Right cardiac atrium (tissue), 5 donors: ENCODE data around the gene CYP26B1. TPM values are rescaled to one million over a fixed set of nuclear protein-coding genes. Genes with fewer than 3 reads are reported as not detected.

Experiments
- ATAC-seq, 2 donors: fragments of 200-7000 bp; cut with Tn5 transposase; one replicate each; pipeline versions ENCODE4 v1.8.0 to v1.9.1; 2020; ENCODE audit warnings: moderate library complexity in 2 of 2, mild to moderate bottlenecking in 1 of 2
- DNase-seq, 3 donors: peaks; one replicate each; pipeline ENCODE4 v3.0.0-alpha.2; 2020
- H3K27ac ChIP-seq: one replicate; pipeline ENCODE4 v1.5.1; 2013; ENCODE audit warnings: mild to moderate bottlenecking, low read length, control low read depth, moderate library complexity
- H3K27me3 ChIP-seq: one replicate; pipeline ENCODE4 v1.6.1; 2013; ENCODE audit not compliant: control insufficient read depth, insufficient read depth
- H3K4me1 ChIP-seq: one replicate; pipeline ENCODE4 v1.6.1; 2013; ENCODE audit warnings: low read length; ENCODE audit not compliant: control insufficient read depth, insufficient read depth
- H3K4me3 ChIP-seq: one replicate; pipeline ENCODE4 v1.5.1; 2013; ENCODE audit warnings: low read length, control low read depth
- H3K9me3 ChIP-seq: one replicate; pipeline ENCODE4 v1.6.1; 2013; ENCODE audit warnings: low read length; ENCODE audit not compliant: control insufficient read depth
- WGBS: extraction: QIAGEN DNeasy Blood & Tissue Kit; methylation state at CpG from one replicate; pipeline ENCODE4 v1.1.7; 2013; 5-methylcytosine and 5-hydroxymethylcytosine counted together
- intact Hi-C, 4 donors: fragments of 100-400 bp; cut with DNase I; formaldehyde crosslinking; loops; one replicate each; pipeline versions ENCODE4 v1.11.0 to v1.14.0; 2022 to 2023
- polyA plus RNA-seq: library from polyadenylated mRNA; stranded (reverse); fragments of 200-250 nt; gene quantifications from one replicate; pipeline ENCODE4 v1.2.3, GENCODE V29; 2013
- total RNA-seq, 4 donors: library from RNA; stranded (reverse); fragmentation: NEBNext Ultra II Directional; extraction: Animal tissue kit (Norgen Biotek cat#: 25700); gene quantifications; one replicate each; pipeline ENCODE4 v1.2.1, GENCODE V29; 2021
- donor health status: healthy with polysubstance abuse.
- donor health status: DM: no; HTN: yes; CAD: no.
- donor health status: DM: no; HTN: no; CAD: no.
- donor health status: DM: no; HTN: yes; CAD: no; lungs with severe emphysema.
- donor health status: DM: yes; HTN: yes; CAD: no.

Gene CYP26B1
- total and polyA plus RNA-seq, 5 donors, result 5.1 to 30.9 (median 7.2) TPM

GRCh38 chr2:72104821-72105588 lies 42.7 kb downstream of the CYP26B1 start:
- H3K4me1 ChIP-seq, result no peaks in the 10 kb centered on the region
- H3K4me3 ChIP-seq, result no peak overlapping the region
- no peaks in the 10 kb centered on the region for H3K9me3 ChIP-seq
- WGBS, result 76% methylated on average over 21 of the region's 21 CpGs
- H3K27me3 ChIP-seq, result no peaks in the 10 kb centered on the region
- DNase-seq (no peak), ATAC-seq (peak in 1 of 2 donors; percentile 14)
- H3K27ac ChIP-seq, result no peak overlapping the region
- intact Hi-C loops, result no loop called here

- no peaks in the 10 kb centered on the region for H3K27me3 ChIP-seq
- 88% methylated on average over 8 of the region's 8 CpGs for WGBS
- H3K4me3 ChIP-seq, result no peak overlapping the region
- DNase-seq, result no peak
- H3K9me3 ChIP-seq, result no peaks in the 10 kb centered on the region
- H3K27ac ChIP-seq, result no peak overlapping the region
- no peak for ATAC-seq
- no peaks in the 10 kb centered on the region for H3K4me1 ChIP-seq
- intact Hi-C loops, result no loop called here
Measured at GRCh38 chr2:72103690-72104089, 44.0 kb downstream of the CYP26B1 start.

- 67% methylated on average over 5 of the region's 5 CpGs for WGBS
- H3K27ac ChIP-seq, result no peak overlapping the region
- no peaks in the 10 kb centered on the region for H3K4me1 ChIP-seq
- intact Hi-C loops, result no loop called here
- no peaks in the 10 kb centered on the region for H3K9me3 ChIP-seq
- ATAC-seq (no peak), DNase-seq (no peak)
- H3K4me3 ChIP-seq, result no peak overlapping the region
- no peaks in the 10 kb centered on the region for H3K27me3 ChIP-seq
Measured at GRCh38 chr2:72103161-72103560, 44.5 kb downstream of the CYP26B1 start.

DNA sequence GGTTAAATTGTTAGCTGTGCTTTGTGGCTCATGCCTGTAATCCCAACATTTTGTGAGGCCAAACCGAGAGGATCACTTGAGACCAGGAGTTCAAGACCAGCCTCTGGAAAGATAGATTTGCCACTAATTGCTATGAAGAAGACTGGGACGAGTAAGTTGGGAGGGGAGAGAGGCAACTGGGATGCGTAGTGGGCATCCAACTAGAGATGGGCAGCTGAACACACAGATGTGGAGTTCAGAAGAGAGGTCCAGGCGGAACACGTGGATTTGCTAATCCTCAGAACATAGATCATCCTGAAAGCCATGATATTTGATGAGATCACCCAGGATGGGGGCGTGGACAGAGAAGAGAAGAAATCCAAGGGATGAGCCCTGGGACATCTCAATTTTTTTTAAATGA lies 48.7 kb downstream of the CYP26B1 start:
- no peak for DNase-seq
- Histone ChIP-seq H3K27me3 (no peaks in the 10 kb centered on the region), H3K9me3 (no peaks in the 10 kb centered on the region), H3K4me3 (no peak overlapping the region), H3K4me1 (no peaks in the 10 kb centered on the region), H3K27ac (no peak overlapping the region)
- ATAC-seq, result no peak
- 81% methylated on average over 6 of the region's 6 CpGs for WGBS
- intact Hi-C loops, result no loop called here

GRCh38 chr2:72097276-72097675 lies 50.4 kb downstream of the CYP26B1 start:
- WGBS, result 92% methylated on average over 8 of the region's 8 CpGs
- intact Hi-C loops, result no loop called here
- no peaks in the 10 kb centered on the region for H3K27me3 ChIP-seq
- DNase-seq (no peak), ATAC-seq (no peak)
- no peaks in the 10 kb centered on the region for H3K4me1 ChIP-seq
- H3K4me3 ChIP-seq, result no peak overlapping the region
- no peaks in the 10 kb centered on the region for H3K9me3 ChIP-seq
- no peak overlapping the region for H3K27ac ChIP-seq

- Histone ChIP-seq H3K9me3 (no peaks in the 10 kb centered on the region), H3K27me3 (no peaks in the 10 kb centered on the region), H3K4me1 (no peaks in the 10 kb centered on the region), H3K27ac (no peak overlapping the region), H3K4me3 (no peak overlapping the region)
- ATAC-seq (no peak), DNase-seq (no peak)
- intact Hi-C loops, result no loop called here
- WGBS, result 84% methylated on average over 4 of the region's 4 CpGs
Measured at GRCh38 chr2:72096181-72096580, 51.5 kb downstream of the CYP26B1 start.

- WGBS, result 93% methylated on average over 3 of the region's 3 CpGs
- Histone ChIP-seq H3K27ac (no peak overlapping the region), H3K4me3 (no peak overlapping the region), H3K27me3 (no peaks in the 10 kb centered on the region), H3K4me1 (no peaks in the 10 kb centered on the region), H3K9me3 (no peaks in the 10 kb centered on the region)
- ATAC-seq (no peak), DNase-seq (no peak)
- intact Hi-C loops, result no loop called here
Measured at GRCh38 chr2:72095364-72095763, 52.3 kb downstream of the CYP26B1 start.

GRCh38 chr2:72094701-72095100 lies 53.0 kb downstream of the CYP26B1 start:
- no peak overlapping the region for H3K4me3 ChIP-seq
- H3K9me3 ChIP-seq, result no peaks in the 10 kb centered on the region
- no peaks in the 10 kb centered on the region for H3K27me3 ChIP-seq
- 92% methylated on average over 4 of the region's 4 CpGs for WGBS
- ATAC-seq, result no peak
- intact Hi-C loops, result no loop called here
- no peaks in the 10 kb centered on the region for H3K4me1 ChIP-seq
- DNase-seq, result no peak
- no peak overlapping the region for H3K27ac ChIP-seq

- H3K4me3 ChIP-seq, result no peak overlapping the region
- H3K27me3 ChIP-seq, result no peaks in the 10 kb centered on the region
- 64% methylated on average over 6 of the region's 6 CpGs for WGBS
- H3K4me1 ChIP-seq, result no peaks in the 10 kb centered on the region
- ATAC-seq, result no peak
- no peaks in the 10 kb centered on the region for H3K9me3 ChIP-seq
- intact Hi-C loops, result no loop called here
- DNase-seq, result no peak
- no peak overlapping the region for H3K27ac ChIP-seq
Measured at GRCh38 chr2:72092111-72092510, 55.6 kb downstream of the CYP26B1 start.

GRCh38 chr2:72090781-72091482 lies 56.7 kb downstream of the CYP26B1 start:
- ATAC-seq (no peak), DNase-seq (no peak)
- no peaks in the 10 kb centered on the region for H3K9me3 ChIP-seq
- intact Hi-C loops, result no loop called here
- no peaks in the 10 kb centered on the region for H3K27me3 ChIP-seq
- no peak overlapping the region for H3K4me3 ChIP-seq
- H3K4me1 ChIP-seq, result no peaks in the 10 kb centered on the region
- no peak overlapping the region for H3K27ac ChIP-seq
- 76% methylated on average over 4 of the region's 4 CpGs for WGBS

GRCh38 chr2:72090271-72090720 lies 57.4 kb downstream of the CYP26B1 start:
- no peaks in the 10 kb centered on the region for H3K9me3 ChIP-seq
- DNase-seq, result no peak
- no peaks in the 10 kb centered on the region for H3K27me3 ChIP-seq
- 75% methylated on average over 8 of the region's 8 CpGs for whole genome bisulfite sequencing
- no peak for ATAC-seq
- intact Hi-C loops, result no loop called here
- H3K27ac ChIP-seq, result no peak overlapping the region
- H3K4me1 ChIP-seq, result no peaks in the 10 kb centered on the region
- no peak overlapping the region for H3K4me3 ChIP-seq
